Measurements from ENCODE around the gene JMJD8.

Gene JMJD8

GRCh38 chr16:637081-638018, 46.8 kb downstream of the JMJD8 start:
- peak; percentile 46 for DNase-seq

DNA sequence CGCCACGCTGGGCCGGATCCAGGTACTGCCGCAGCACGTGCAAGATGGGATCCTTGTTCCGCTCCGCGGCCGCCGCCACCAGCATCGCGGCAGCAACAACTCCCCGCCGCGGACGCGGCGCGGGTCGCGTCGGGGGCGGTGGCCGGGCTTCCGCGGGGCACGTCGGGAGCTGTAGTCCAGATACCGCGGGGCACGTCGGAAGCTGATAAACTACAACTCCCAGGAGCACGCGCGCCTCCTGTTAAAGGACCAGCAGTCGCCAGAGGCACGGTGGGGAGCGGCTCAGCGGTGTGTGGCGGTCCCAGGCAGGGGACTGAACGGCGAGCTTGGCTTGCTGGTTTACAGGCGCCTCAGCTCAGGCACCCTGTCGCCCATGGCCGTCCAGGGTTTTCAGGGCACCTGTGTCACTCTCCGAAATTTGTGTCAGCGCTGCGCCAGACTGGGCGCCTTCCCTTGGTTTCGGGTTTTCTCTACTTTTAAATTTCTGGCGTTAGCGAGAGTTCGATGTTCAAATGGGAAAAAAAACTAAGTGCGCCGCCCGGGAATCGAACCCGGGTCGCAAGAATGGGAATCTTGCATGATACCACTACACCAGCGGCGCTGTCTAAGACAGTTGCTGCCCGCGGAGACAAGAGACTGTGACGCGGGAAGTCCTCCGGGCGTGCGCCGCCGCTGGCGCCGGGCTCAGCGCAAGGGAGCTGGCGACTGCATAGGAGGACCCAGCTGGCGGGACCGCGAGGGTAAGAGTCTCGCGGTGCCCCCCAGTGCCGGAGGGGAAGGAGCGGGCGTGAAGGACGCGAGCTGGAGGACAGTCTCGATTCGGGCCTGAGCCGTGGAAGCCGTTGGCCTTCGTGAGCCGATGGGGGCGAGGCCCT, 47.7 kb downstream of the JMJD8 start, which contains the start of gene METTL26:
Gene METTL26, minus strand, starts transcription at position 100 of the 875 bp plus-strand sequence. Its CDS starts 15 bp downstream, at position 85.
- DNase-seq = peak; percentile 93

- DNase-seq = no peak
Measured at GRCh38 chr16:635573-636205, 48.4 kb downstream of the JMJD8 start.

GRCh38 chr16:634996-635395, 49.1 kb downstream of the JMJD8 start:
- no peak for DNase-seq

DNA sequence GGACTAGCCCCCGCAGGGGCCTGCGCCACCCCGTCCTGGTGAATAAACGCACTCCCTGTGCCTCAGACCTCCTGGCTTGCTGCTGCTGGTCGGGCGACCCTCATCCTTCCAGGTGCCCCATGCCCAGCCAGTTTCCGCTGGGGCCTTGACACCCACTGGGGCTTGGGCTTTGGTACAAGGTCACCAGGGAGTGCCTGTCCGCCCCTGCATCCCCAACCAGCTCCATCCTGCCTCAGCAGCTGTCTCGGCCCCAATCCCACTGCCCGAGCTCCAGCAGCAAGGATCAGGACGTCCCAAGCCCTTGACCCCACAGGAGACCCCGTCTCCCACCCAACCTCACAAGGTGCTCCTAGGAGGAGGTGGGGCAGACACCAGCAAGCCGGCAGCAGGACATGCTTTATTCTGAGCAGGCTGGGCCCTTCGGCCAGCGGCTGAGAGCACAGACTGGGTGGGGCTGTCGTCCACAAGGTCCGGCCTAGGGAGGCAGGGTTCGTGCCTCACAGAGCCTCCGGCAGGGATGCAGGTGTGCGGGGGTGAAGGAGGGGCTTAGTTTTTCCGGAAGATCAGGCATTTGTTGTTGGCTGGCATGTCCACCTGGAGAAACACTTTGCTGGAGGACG, 50.0 kb downstream of the JMJD8 start:
- no peak for DNase-seq

GRCh38 chr16:633336-634050, 50.6 kb downstream of the JMJD8 start:
- DNase-seq = no peak

DNA sequence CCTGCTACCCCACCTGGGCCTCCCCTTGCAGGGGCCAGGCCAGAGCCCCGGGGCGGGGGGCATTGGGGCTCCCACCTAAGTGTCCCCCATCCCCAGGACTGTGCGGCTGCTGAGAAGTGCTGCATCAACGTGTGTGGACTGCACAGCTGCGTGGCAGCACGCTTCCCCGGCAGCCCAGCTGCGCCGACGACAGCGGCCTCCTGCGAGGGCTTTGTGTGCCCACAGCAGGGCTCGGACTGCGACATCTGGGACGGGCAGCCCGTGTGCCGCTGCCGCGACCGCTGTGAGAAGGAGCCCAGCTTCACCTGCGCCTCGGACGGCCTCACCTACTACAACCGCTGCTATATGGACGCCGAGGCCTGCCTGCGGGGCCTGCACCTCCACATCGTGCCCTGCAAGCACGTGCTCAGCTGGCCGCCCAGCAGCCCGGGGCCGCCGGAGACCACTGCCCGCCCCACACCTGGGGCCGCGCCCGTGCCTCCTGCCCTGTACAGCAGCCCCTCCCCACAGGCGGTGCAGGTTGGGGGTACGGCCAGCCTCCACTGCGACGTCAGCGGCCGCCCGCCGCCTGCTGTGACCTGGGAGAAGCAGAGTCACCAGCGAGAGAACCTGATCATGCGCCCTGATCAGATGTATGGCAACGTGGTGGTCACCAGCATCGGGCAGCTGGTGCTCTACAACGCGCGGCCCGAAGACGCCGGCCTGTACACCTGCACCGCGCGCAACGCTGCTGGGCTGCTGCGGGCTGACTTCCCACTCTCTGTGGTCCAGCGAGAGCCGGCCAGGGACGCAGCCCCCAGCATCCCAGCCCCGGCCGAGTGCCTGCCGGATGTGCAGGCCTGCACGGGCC, 51.4 kb downstream of the JMJD8 start:
- no peak for DNase-seq

- no peak for DNase-seq
Measured at GRCh38 chr16:631808-632358, 52.3 kb downstream of the JMJD8 start.
